NCI-H2029 (cell line): Measurements from ENCODE around the gene SCUBE1.
A peak's percentile ranks its signal among the peaks of the same experiment; 100 is the strongest.

ENCODE experiments used
- DNase-seq: peaks from one replicate; lab custom pipeline; 2025; lab: John Stamatoyannopoulos, UW

Gene SCUBE1

GRCh38 chr22:43199541-43199940 lies 143.6 kb downstream of the SCUBE1 start:
- DNase-seq: no peak

- no peak for DNase-seq
Observed at GRCh38 chr22:43198936-43199335, 144.2 kb downstream of the SCUBE1 start.

GRCh38 chr22:43198126-43198525 lies 145.0 kb downstream of the SCUBE1 start:
- DNase-seq: no peak

- no peak for DNase-seq
Observed at GRCh38 chr22:43197271-43197941, 145.8 kb downstream of the SCUBE1 start.

GRCh38 chr22:43191831-43192230 lies 151.3 kb downstream of the SCUBE1 start:
- DNase-seq: no peak

- no peak for DNase-seq
Observed at GRCh38 chr22:43188829-43189545, 154.2 kb downstream of the SCUBE1 start.

GRCh38 chr22:43187171-43188099 lies 155.7 kb downstream of the SCUBE1 start:
- DNase-seq: peak; percentile 88

GRCh38 chr22:43186272-43187170 lies 156.7 kb downstream of the SCUBE1 start, which contains the start of gene TTLL12:
TSS of gene TTLL12 (minus strand) at chr22:43187134. CDS start at chr22:43187069, 65 bp downstream.
- peak; percentile 17 for DNase-seq

GRCh38 chr22:43185860-43186261 lies 157.3 kb downstream of the SCUBE1 start:
- peak; percentile 13 for DNase-seq

- DNase-seq: no peak
Observed at GRCh38 chr22:43183496-43184277, 159.5 kb downstream of the SCUBE1 start.

- DNase-seq: no peak
Observed at GRCh38 chr22:43182726-43183125, 160.4 kb downstream of the SCUBE1 start.

GRCh38 chr22:43182118-43182517 lies 161.1 kb downstream of the SCUBE1 start:
- no peak for DNase-seq

- no peak for DNase-seq
Observed at GRCh38 chr22:43181321-43182076, 161.7 kb downstream of the SCUBE1 start.

GRCh38 chr22:43180670-43181069 lies 162.5 kb downstream of the SCUBE1 start:
- DNase-seq: no peak

- DNase-seq: no peak
Observed at GRCh38 chr22:43179911-43180195, 163.3 kb downstream of the SCUBE1 start.

GRCh38 chr22:43179146-43179910 lies 163.8 kb downstream of the SCUBE1 start:
- no peak for DNase-seq

- DNase-seq: no peak
Observed at GRCh38 chr22:43177479-43177878, 165.7 kb downstream of the SCUBE1 start.

GRCh38 chr22:43176090-43176489 lies 167.1 kb downstream of the SCUBE1 start:
- DNase-seq: no peak

GRCh38 chr22:43174941-43175531 lies 168.1 kb downstream of the SCUBE1 start:
- no peak for DNase-seq
